C1 segment of cervical spinal cord (tissue), 14 donors: ENCODE results near the gene SHISA5.

Experiments
- DNase-seq, 14 donors: peaks; one replicate each; lab custom pipeline; 2025; lab: John Stamatoyannopoulos, UW

Gene SHISA5

DNA sequence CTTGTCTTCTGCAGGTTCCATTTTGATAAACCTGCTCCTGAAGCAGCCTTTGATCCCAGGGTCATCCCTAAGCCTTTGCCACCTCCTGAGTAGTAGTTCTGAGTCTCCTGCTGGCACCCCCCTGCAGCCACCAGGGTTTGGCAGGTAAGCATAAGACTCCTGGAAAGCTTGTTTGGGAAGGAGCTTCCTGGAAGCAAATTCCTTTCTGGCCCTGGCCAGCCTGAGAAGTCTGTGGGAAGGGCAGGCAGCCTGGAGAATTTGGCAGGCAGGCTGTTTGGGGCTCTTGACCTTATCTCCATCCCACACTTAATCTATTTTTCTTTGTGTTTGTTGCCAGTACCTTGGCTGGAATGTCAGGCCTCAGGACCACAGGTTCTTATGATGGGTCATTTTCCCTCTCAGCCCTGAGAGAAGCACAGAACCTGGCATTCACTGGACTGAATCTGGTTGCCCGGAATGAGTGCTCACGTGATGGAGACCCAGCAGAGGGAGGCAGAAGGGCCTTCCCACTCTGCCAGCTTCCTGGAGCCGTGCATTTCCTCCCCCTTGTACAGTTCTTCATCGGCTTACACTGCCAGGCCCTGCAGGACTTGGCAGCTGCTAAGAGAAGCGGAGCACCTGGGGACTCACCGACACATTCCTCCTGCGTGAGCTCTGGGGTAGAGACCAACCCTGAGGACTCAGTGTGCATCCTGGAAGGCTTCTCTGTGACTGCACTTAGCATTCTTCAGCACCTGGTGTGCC lies 44.0 kb downstream of the SHISA5 start:
- peak in 2 of 14 donors; percentile 13 to 88 for DNase-seq

DNA sequence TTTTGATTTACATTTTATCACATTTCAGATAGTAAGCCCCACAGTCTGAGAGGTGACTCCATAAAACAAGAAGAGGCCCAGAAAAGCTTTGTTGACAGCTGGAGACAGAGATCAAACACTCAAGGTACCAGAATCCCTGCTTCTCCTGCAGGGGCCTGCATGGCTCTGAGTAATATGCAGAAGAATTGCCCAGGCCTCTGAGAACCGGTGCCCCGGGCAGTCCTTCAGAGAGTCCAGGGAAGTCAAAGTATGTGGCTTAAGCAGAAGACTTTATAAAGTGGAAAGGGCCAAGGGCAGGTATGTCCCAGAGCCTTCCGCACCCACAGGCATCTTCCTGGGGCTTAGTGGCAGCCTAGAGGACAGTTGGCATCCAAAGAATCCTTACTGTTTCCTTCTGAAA lies 44.6 kb downstream of the SHISA5 start:
- no peak for DNase-seq

DNA sequence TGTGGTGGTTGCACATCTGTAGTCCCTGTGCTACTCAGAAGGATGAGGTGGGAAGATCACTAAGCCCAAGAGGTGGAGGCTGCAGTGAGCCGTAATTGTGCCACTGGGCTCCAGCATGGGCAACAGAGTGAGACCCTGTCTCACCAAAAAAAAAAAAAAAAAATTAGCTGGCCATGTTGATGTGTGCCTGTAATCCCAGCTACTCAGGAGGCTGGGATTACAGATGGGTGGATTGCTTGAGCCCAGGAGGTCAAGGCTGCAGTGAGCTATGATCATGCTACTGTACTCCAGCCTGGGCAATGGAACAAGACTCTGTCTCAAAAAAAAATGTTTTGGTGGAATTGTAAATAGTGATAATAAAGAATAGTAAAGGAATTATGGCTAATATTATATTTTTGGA lies 47.5 kb downstream of the SHISA5 start:
- DNase-seq, result no peak

DNA sequence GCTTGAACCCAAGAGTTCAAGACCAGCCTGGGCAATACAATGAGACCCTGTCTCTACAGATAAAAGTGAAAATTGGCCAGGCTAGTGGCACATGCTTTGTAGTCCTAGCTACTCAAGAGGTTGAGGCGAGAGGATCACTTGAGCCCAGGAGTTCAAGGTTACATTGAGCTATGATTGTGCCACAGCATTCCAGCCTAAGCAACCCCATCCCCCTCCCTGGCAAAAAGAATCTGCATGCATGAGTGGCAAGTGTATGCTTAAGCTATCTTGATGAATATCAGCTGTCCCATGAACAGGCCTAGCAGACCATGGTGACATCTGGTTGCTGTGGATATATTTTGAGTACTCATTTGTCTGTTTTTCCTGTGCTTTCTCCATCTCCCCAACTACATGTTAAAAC lies 52.7 kb downstream of the SHISA5 start:
- no peak for DNase-seq

DNA sequence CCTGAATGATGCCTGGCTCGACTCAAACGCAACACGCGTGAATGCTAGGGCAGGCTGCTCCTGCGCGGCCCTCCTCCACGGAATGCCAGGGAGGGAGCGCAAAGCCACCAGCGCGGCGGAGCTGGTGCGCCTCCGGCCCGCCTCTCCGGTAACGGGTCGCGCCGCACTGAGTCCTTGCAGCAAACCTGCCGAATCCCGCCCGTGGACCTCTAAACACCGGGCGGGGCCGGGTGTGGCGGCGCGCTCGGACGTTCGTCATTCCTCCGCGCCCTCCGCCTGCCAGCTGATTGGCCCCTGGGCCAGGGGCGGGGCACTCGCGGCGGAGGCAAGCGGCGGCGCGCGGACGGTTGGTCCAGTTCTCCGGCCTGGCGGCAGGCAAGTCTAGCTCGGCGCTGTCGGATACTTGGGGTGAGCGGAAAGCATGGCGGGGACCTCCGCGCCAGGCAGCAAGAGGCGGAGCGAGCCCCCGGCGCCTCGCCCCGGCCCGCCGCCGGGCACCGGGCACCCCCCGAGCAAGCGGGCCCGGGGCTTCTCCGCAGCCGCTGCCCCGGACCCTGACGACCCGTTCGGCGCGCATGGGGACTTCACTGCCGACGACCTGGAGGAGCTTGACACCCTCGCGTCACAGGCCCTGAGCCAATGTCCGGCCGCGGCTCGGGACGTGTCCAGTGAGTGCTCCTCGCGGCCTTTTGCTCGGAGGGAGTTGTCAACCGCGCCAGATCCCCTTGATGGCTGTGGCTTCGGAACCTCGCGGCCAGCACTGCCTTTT lies 57.4 kb downstream of the SHISA5 start, which contains the start of gene ATRIP:
Gene ATRIP (plus strand): TSS at position 313 of the 769 bp plus-strand sequence. CDS start 109 bp downstream, at position 422.
- peak in 13 of 14 donors; percentile 65 to 91 (median 82) for DNase-seq

DNA sequence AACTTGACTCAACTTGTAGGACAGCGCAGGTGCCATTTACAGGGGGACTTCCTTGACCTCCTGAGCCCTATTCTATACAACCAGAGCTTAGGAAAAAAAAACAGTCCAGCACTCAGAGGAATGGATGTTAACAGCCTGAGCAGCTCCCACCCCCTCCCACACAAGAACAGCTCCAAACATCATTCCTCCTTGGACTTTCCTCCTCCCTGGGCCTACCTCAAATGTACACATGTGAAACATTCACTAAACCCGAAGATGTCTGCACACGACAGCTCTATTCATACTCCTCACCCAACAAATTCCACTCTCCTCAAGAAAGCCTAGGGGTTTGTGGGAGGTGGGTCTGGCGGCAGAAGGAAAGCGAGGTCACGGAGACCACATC lies 57.9 kb downstream of the SHISA5 start:
- DNase-seq, result no peak

DNA sequence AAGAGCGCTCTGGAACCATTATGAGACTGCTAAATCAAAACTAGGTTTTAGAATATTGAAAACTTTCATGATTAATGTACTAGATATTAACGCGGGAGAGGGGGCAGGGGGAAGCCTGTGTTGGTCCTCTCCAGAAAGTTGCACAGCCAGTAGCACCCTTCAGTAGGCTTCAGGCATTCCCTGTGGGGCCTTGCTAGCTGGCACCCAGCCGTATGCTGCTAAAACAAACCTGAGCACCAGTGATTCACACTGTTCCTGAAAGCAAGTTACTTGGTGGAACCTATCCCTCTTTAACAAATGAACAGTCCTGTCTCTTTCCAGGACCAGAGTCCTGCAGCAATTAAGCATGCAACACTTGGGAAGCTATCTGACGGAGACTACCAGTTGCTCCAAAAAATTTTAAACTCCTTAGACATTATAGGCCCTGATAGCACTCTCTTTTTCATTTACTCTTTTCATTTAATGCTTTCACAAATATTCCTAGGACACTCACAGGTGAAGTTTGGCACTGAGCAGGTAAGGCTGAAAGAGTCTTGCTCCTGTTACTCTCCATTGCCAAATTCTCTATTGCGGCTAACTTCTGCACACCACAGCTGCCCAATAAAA lies 58.6 kb downstream of the SHISA5 start:
- DNase-seq, result no peak

DNA sequence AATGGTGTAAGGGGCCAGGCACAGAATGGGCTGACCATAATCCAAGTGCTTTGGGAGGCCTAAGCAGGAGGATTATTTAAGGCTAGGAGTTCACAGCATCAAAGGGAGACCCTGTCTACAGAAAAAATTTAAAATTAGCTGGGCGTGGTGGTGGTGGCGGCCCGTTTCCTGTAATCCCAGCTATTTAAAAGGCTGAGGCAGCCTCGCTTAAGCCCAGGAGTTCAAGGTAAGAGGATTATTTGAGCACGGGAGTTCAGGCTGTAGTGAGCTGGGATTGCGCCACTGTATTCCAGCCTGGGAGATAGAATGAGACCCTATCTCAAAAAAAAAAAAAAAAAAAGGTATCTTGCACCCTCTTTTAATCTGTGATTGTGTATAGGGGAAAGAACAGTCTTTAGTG lies 62.0 kb downstream of the SHISA5 start:
- no peak for DNase-seq

DNA sequence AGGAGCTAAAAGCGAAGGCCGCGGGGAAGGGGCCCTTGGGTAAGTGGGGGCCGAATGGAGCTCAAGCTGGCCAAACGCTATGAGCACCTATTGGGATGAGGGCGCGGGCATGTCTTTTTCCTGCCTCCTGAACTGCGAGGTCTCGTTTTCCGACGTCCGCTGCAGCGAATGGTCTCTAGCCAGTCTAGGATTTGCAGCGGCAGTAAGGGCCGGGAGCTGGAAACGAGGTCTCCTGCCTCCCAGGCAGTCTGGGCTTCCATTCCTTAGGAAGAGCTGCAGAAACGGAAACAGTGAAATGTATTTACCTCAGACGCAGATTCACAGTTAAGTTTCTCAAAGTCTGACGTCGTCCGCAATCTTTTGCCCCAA lies 63.4 kb downstream of the SHISA5 start:
- no peak for DNase-seq

DNA sequence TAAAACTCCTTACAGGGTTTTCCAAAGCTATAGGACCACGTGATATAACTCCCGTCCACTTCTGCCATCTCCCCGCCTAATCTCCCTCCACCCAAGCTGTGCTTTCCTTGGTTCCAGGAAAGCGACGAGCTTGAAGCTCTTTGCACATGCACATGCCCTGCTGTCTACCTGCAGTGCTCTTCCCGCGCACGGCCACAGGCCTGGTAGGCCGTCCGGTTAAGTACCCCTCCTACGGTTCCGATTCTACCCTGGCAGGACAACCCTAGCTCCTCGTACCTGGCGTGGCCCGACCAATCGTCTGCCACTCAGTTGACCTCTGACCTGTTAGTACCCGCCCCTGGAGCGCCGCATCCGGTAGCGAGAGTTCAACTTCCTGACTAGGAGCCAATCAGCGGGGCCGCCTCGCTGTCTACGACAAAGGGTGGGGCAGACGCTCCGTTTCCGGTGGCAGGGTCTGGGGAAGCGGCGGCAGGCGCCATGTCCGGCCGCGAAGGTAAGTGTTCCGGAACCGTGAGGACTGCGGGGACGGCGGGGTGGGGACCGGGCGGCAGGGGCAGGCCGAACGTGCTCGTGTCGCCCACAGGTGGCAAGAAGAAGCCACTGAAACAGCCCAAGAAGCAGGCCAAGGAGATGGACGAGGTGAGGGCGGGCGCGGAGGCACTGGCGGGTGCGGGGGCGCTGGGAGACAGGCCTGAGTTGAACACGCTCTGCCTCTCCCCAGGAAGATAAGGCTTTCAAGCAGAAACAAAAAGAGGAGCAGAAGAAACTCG lies 64.0 kb downstream of the SHISA5 start, which contains the start of the genes CCDC51 and TMA7:
Gene CCDC51 (minus strand): TSS at position 300 of the 770 bp plus-strand sequence. CDS start 4,991 bp downstream, outside the sequence.
Gene TMA7 (plus strand): TSS at position 438 of the 770 bp plus-strand sequence. CDS start 40 bp downstream, at position 478.
- DNase-seq, result peak; percentile 84 to 98 (median 96)

DNA sequence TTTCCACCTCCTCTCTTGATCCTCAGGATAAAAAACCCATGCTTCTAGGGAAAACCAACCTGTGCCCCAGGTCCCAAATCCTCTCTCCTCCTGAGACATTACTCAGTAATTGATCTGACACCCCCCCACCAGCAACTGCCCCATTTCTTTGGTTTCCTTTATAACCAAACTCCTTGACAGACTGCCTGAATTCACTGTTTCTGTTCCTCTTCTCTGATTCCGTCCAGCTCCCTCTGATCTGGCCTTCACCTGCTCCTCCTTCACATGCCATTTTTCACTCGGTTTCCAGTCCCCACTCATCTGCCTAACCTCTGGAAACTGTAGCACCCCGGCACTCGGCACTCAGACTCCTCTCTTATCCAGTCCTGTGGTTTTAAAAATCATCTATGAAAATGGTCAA lies 66.2 kb downstream of the SHISA5 start:
- no peak for DNase-seq

DNA sequence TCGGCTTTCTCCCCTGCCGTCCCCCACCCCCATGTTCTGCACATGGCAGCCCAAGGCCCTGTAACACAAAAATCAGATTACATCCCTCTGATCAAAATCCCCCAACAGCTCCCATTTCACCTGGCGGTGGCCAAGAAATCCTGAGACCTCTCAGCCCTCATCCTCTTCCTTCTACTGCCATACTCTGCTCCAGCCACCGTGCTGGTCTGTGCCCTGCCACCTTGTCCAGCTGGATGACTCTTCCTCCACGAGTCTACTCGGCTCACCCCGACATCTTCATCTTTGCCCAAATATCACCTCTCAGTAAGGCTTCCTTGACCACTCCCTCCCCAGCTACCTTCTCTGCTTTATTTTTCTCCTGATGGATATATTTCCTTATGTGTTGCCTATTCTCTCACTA lies 67.1 kb downstream of the SHISA5 start:
- DNase-seq, result no peak

DNA sequence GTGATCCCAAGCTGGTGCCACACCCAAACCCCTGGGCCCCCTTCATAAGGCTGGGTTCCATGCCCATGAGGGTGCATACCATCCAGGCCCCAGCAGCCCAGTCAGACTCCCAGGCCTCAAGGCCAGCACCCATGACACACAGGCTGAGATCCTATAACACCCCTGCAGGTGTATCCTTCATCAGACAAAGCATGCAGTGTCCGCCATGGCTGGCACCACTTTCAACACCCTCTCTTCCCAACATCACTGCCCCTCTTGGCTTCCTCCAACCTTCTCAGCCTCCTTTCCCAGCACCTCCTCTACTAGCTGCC lies 67.5 kb downstream of the SHISA5 start:
- no peak for DNase-seq

DNA sequence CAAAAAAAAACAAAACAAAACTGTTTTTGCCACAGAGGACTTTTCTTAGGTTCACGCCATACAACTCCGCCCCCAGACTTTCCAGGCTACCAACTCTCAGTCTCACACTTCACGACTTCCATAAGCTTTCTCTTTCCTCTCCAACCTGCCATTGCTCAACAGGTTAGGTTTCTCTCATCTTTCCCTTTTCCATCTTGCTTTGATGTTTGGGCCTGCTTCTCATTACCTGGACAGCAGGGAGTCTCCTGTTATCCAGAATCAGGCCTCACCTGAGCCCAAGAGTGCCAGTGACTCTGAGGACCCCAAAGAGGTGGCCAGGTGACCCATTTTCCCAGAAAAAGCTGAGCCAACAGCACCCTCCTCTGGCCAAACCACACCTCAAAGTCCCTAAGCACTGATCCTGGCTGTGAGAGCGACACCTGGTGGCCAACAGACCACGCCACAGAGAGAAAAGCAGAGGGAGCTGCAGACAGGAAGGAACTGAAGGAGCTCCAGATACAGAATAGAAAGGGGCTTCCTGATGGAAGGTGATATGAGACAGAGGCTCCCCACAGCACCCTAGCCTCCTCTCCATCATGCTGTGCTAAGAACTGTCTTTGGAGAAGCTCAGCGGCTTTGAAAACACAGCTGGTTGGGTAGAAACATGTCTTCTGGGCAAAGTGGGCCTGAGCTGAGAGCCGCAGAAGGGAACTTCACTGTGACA lies 68.0 kb downstream of the SHISA5 start:
- DNase-seq, result peak in 12 of 14 donors; percentile 37 to 91 (median 77)

DNA sequence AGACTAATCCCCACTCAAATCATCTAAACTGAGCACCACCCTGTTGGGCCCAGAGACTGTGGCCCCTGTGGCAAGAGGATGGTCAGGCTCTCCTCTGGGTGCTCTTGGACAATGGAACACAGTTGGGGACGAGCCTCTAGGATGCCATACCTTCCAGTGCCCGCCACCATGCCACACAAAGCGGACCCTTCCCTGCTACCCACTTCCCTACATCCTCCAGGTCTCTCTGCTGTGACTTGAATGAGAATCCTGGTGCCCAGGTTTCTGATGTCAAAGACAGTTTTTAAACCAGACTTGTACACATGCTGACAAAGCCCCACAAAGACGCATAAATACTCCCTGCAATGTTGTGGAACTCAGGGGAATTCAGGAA lies 68.8 kb downstream of the SHISA5 start:
- no peak for DNase-seq

DNA sequence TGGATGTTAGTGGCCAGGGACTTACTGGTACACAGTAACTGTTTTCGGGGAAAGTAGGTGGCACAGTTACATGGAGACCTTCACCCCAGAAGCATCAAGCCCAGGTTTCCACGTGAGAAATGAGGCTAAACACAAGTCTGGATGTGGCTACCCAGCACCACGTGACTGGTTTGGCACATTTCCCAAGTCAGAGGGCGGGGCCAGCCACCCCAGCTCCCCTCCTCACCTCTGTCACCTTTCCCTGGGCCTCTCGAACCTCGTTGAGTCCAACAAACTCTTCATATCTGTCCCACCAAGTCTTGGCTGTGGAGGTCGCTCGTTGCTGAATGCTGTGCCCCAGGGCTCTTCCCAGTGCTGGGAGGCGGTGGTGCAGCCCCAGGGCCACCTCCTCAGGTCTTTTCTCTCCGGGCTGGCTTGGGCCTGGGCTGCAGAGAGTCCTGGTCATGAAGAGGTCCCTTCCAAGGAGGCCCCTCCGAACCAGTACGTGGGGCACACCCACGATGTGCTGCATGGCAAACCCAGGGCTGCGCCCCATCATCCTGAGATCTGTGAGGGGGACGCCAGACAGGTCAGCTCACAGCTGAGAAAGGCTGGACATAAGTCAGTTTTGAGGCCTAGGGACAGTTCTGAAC lies 69.3 kb downstream of the SHISA5 start:
- DNase-seq, result no peak

DNA sequence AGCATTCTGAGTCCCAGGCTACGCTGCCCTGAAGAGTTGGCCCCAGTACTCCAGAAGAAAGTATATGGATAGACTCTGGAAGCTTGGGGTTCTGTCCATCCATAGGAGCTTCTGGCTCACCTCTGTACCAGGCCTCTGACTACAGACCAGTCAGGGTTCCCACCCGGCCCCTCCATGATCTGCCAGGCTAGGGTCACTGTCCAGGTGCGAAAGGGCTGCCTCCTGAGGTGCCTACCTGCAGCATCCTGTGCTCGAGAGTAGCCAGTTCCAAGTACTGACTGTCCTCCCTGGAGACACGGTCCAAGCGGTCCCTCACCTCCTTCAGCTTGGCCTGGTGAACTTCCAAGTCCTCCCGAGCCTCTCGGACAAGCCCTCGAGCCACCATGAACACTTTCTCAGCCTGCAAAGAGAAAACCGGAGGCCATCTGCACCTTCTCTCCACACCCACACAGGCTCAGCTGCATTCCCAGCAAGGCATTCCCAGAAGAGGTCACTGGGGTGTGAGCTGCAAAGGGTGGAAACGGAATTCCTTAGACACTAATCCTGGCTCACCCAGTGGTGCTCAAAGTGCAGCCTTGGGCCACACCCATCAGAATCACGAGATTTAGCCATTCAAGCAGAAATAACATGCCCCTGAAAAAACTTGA lies 70.4 kb downstream of the SHISA5 start:
- no peak for DNase-seq

DNA sequence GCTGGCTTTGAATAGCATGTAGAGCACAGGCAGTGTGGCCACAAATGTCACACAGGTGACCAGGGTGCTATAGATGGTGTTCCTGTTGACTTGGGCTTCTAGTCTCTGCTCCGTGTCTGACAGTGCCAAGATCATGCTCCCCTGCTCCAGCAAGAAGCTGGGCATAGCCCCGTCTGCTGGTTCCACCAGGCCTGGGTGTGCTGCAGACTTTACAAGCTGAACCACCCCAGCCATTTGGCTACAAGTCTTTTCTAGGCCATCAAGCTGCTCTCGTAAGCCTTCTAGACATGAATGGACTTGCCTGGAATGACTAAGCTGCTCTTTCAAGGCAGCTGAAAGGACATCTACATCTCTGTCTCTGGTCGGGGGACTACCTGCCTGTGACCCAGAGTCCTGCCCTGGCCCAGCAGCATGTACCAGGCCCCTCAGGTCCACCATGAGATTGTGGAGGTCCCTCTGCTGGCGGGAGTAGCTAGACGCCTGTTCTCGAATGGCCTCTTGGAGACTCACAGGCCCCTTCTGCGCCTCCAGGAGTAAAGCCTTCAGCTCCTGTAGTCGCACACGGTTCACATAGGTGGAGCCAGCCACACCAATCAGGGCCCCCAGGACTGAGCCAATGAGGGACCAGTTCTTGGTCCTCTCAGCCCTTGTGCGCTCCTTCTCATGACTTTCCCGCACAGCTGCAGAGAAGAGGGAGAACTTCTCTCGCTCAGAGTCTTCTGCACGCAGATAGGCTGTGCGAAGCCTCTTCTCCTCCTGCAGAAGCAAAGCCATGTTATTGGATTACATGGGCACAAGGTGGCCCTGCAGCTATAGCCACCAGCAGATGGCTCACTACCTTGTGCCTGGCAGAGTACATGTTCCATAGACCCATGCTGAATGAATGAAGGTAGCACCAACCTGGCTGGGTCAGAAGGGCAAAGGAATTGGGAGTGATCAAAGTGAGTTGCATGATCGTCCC lies 71.3 kb downstream of the SHISA5 start:
- no peak for DNase-seq
